ENCODE measurements around the gene TET3. TPM values are rescaled to one million over a fixed set of nuclear protein-coding genes. Genes with fewer than 3 reads are reported as not detected.

Gene TET3
- total RNA-seq, 4 donors from 2014 or later: 8.6 to 17.8 (median 11.4) TPM

GRCh38 chr2:74011246-74011645, 26.5 kb downstream of the TET3 start:
- no peak for DNase-seq (ENCODE audit: low spot score)
- no peak for ATAC-seq (ENCODE audit: low FRiP score)
- TF ChIP-seq, protein P1, sequence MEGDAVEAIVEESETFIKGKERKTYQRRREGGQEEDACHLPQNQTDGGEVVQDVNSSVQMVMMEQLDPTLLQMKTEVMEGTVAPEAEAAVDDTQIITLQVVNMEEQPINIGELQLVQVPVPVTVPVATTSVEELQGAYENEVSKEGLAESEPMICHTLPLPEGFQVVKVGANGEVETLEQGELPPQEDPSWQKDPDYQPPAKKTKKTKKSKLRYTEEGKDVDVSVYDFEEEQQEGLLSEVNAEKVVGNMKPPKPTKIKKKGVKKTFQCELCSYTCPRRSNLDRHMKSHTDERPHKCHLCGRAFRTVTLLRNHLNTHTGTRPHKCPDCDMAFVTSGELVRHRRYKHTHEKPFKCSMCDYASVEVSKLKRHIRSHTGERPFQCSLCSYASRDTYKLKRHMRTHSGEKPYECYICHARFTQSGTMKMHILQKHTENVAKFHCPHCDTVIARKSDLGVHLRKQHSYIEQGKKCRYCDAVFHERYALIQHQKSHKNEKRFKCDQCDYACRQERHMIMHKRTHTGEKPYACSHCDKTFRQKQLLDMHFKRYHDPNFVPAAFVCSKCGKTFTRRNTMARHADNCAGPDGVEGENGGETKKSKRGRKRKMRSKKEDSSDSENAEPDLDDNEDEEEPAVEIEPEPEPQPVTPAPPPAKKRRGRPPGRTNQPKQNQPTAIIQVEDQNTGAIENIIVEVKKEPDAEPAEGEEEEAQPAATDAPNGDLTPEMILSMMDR (IDR thresholded peaks at IDR 0.05): no peak

DNA sequence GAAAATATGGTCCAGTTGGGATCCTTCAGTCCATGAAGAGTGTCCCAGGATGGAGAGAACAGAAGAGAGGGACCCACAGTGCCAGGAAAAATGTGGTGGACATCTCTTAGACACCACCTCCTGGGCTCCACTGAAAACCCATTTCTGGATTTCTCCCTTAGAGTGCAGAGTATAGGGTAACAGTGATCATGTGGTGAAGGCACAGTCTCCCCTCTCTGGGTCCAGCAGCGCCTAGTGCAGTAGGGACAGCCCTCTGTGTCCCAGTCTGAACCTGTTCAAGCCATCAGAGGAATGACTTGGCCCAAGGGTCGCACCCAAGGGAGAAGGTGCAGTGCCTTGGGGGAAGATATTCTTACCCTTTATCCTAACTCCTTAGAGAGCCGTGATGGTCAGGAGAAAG, 30.1 kb downstream of the TET3 start:
- TF ChIP-seq, protein P1 (IDR thresholded peaks at IDR 0.05): no peak
- no peak for ATAC-seq (ENCODE audit: low FRiP score)
- no peak for DNase-seq (ENCODE audit: low spot score)

DNA sequence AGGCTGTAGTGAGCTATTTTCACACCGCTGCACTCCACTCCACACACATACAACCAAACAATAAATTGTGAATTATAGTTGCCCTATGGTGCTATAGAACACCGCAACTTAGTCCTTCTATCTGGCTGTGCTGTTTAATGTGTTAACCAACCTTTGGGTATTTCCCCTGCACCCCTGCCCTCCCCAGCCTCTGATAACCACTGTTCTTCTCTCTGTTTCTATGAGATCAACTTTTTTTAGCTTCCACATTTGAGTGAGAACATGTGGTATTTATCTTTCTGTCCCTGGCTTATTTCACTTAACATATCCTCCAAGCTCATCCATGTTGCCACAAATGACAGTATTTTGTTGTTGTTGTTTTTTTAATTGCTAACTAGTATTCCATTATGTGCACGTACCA, 32.5 kb downstream of the TET3 start:
- ATAC-seq (ENCODE audit: low FRiP score): no peak
- DNase-seq (ENCODE audit: low spot score): no peak
- TF ChIP-seq, protein P1 (IDR thresholded peaks at IDR 0.05): no peak

GRCh38 chr2:74019516-74019915, 34.8 kb downstream of the TET3 start:
- ATAC-seq (ENCODE audit: low FRiP score): no peak
- TF ChIP-seq, protein P1 (IDR thresholded peaks at IDR 0.05): no peak
- no peak for DNase-seq (ENCODE audit: low spot score)

- DNase-seq (ENCODE audit: low spot score) (no peak), ATAC-seq (ENCODE audit: low FRiP score) (no peak)
- TF ChIP-seq, protein P1 (IDR thresholded peaks at IDR 0.05): no peak
These were observed 36.1 kb downstream of the TET3 start for GRCh38 chr2:74020702-74021406.

GRCh38 chr2:74021407-74021755, 36.7 kb downstream of the TET3 start:
- TF ChIP-seq, protein P1 (IDR thresholded peaks at IDR 0.05): no peak
- ATAC-seq (ENCODE audit: low FRiP score): no peak
- no peak for DNase-seq (ENCODE audit: low spot score)

- no peak for DNase-seq (ENCODE audit: low spot score)
- TF ChIP-seq, protein P1 (IDR thresholded peaks at IDR 0.05): no peak
- no peak for ATAC-seq (ENCODE audit: low FRiP score)
These were observed 39.5 kb downstream of the TET3 start for GRCh38 chr2:74024216-74024615.
